Caco-2 (cell line): Measurements from ENCODE around the gene SYNGR1. TPM values are rescaled to one million over a fixed set of nuclear protein-coding genes. Genes with fewer than 3 reads are reported as not detected.

Source experiments
- BruUV-seq: library from RNA; stranded (reverse); fragments of 400-500 nt; replicated peaks from 2 replicates; lab custom pipeline; 2021; lab: Mats Ljungman, UMichigan
- CTCF ChIA-PET: fragments of 300-600 bp; sonication (Branson Sonifier 250); formaldehyde crosslinking; loops from one replicate; lab custom pipeline; 2022; ENCODE audit warnings: antibody characterized with exemption; lab: Charles Lee
- POLR2A ChIA-PET: fragments of 300-600 bp; sonication (Branson Sonifier 250); formaldehyde crosslinking; loops from one replicate; lab custom pipeline; 2022; ENCODE audit warnings: antibody characterized with exemption; lab: Charles Lee
- DNase-seq, 2 experiments: peaks; one replicate each; pipeline versions ENCODE4 v3.0.0 to v3.0.0-alpha.2; 2020 to 2022
- H3K27me3 ChIP-seq: replicated peaks from 2 replicates; pipeline ENCODE4 v1.6.0; 2011; ENCODE audit warnings: low read length; ENCODE audit not compliant: control insufficient read depth, insufficient read depth
- H3K36me3 ChIP-seq: 2 replicates; pipeline ENCODE4 v1.5.1; 2011; ENCODE audit warnings: low read length; ENCODE audit not compliant: control insufficient read depth, insufficient read depth
- H3K4me1 ChIP-seq: fragments of 250-450 bp; sonication (Bioruptor Pico); 2 replicates; pipeline ENCODE4 v1.5.1; 2020; ENCODE audit warnings: mild to moderate bottlenecking
- H3K4me3 ChIP-seq: 2 replicates; pipeline ENCODE4 v1.5.1; 2011; ENCODE audit warnings: low read depth, mild to moderate bottlenecking, control low read depth, low read length
- H3K9me3 ChIP-seq: fragments of 250-450 bp; sonication (Bioruptor Pico); 2 replicates; pipeline ENCODE4 v1.5.1; 2020; ENCODE audit warnings: mild to moderate bottlenecking, moderate library complexity
- H3K27ac Mint-ChIP-seq: one replicate; pipeline ENCODE4 v1.8.0; 2022; ENCODE audit warnings: mixed read lengths; ENCODE audit not compliant: unreplicated experiment
- H3K27me3 Mint-ChIP-seq: one replicate; pipeline ENCODE4 v1.8.0; 2022; ENCODE audit warnings: mixed read lengths; ENCODE audit not compliant: insufficient read depth, unreplicated experiment
- H3K36me3 Mint-ChIP-seq: one replicate; pipeline ENCODE4 v1.8.0; 2022; ENCODE audit warnings: mild to moderate bottlenecking, mixed read lengths; ENCODE audit not compliant: insufficient read depth, unreplicated experiment
- H3K4me1 Mint-ChIP-seq: one replicate; pipeline ENCODE4 v1.8.0; 2022; ENCODE audit warnings: low read depth, mixed read lengths; ENCODE audit not compliant: unreplicated experiment
- H3K4me3 Mint-ChIP-seq: one replicate; pipeline ENCODE4 v1.8.0; 2022; ENCODE audit warnings: mild to moderate bottlenecking, moderate library complexity, mixed read lengths; ENCODE audit not compliant: unreplicated experiment
- H3K9me3 Mint-ChIP-seq: one replicate; pipeline ENCODE4 v1.8.0; 2022; ENCODE audit warnings: mixed read lengths; ENCODE audit not compliant: unreplicated experiment
- intact Hi-C: fragments of 100-400 bp; cut with micrococcal nuclease; formaldehyde crosslinking; loops from one replicate; pipeline ENCODE4 v1.10.0; 2022; ENCODE audit not compliant: unreplicated experiment
- total RNA-seq: library from RNA; stranded (reverse); gene quantifications from 2 replicates; pipeline ENCODE4 v1.2.3, GENCODE V29; 2022
- TF ChIP-seq, protein P1 (sequence below), 2 experiments: fragments of 200-600 bp in 1 of 2; IDR thresholded peaks; 1 replicate in 1 of 2; 2 replicates in 1 of 2; pipeline versions ENCODE4 v1.5.1 to v1.8.0; 2011 to 2022; ENCODE audit warnings: antibody characterized with exemption in 1 of 2, control low read depth in 1 of 2, inconsistent platforms in 1 of 2, low read depth in 1 of 2, low read length in 1 of 2, mild to moderate bottlenecking in 1 of 2, moderate library complexity in 1 of 2; ENCODE audit not compliant: insufficient read depth in 1 of 2, severe bottlenecking in 1 of 2, unreplicated experiment in 1 of 2

Gene SYNGR1
- total RNA-seq, 1 experiment from 2014 or later = 20.2 TPM

DNA sequence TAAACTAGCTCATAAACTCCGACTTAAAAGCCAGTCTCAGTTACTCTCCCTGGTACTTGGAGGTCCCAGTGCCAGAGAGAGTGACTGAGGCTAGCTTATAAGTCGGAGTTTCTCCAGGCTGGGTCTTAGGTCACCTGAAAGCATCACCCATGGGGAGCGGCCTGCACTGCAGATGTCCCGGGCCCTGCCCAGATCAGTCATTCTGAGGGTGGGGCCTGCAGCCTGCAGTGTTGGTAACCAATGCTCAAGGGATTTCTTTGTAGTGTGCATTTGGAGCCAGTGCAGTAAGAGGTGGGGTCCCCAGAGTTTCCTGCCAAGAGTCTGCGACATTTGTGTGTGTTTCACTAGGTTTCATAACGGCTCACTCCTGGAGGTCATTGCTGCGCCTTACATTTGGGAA lies 64.6 kb downstream of the SYNGR1 start:
- H3K9me3 ChIP-seq = no peaks in the 10 kb centered on the region
- POLR2A ChIA-PET = no interaction called here
- peaks cover 4% of the 10 kb centered on the region for H3K36me3 Mint-ChIP-seq
- H3K4me1 Mint-ChIP-seq = no peaks in the 10 kb centered on the region
- no peak overlapping the region for H3K27ac Mint-ChIP-seq
- intact Hi-C loops = no loop called here
- BruUV-seq = no TSS peak
- no peak overlapping the region for H3K4me3 ChIP-seq
- H3K4me1 ChIP-seq = no peaks in the 10 kb centered on the region
- no peaks in the 10 kb centered on the region for H3K27me3 Mint-ChIP-seq
- TF ChIP-seq, protein P1, sequence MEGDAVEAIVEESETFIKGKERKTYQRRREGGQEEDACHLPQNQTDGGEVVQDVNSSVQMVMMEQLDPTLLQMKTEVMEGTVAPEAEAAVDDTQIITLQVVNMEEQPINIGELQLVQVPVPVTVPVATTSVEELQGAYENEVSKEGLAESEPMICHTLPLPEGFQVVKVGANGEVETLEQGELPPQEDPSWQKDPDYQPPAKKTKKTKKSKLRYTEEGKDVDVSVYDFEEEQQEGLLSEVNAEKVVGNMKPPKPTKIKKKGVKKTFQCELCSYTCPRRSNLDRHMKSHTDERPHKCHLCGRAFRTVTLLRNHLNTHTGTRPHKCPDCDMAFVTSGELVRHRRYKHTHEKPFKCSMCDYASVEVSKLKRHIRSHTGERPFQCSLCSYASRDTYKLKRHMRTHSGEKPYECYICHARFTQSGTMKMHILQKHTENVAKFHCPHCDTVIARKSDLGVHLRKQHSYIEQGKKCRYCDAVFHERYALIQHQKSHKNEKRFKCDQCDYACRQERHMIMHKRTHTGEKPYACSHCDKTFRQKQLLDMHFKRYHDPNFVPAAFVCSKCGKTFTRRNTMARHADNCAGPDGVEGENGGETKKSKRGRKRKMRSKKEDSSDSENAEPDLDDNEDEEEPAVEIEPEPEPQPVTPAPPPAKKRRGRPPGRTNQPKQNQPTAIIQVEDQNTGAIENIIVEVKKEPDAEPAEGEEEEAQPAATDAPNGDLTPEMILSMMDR (IDR thresholded peaks at IDR 0.05; ENCODE audit: insufficient read depth in 1 of 2, low read depth in 1 of 2, low read length in 1 of 2, severe bottlenecking in 1 of 2, unreplicated experiment in 1 of 2) = no peak
- no peak for DNase-seq
- CTCF ChIA-PET = interaction anchor here (1.3 kb wide), 1 partner anchor 15 kb away, joined by 4 read pairs; the partner anchor contains the start of gene TAB1
- peaks cover 1% of the 10 kb centered on the region; the same call in 1 of the 2 replicates for H3K36me3 ChIP-seq
- no peaks in the 10 kb centered on the region for H3K9me3 Mint-ChIP-seq
- no peaks in the 10 kb centered on the region for H3K27me3 ChIP-seq
- no peak overlapping the region for H3K4me3 Mint-ChIP-seq

DNA sequence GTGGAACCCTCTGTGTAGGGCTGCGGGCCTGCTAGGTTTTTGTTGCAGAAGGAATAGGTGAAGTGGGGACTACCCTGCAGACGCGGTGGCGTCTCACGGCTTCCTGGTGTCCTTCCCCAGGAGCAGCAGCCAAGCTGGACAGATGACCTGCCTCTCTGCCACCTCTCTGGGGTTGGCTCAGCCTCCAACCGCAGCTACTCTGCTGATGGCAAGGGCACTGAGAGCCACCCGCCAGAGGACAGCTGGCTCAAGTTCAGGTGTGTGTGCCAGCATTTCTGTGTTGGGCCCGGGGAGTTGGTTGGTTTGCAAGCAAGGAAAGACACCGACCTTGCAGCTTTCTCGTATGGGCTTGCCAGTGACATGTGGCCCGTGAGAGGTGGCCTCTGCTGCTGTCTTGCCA lies 65.1 kb downstream of the SYNGR1 start:
- TF ChIP-seq, protein P1 (IDR thresholded peaks at IDR 0.05; ENCODE audit: insufficient read depth in 1 of 2, low read depth in 1 of 2, low read length in 1 of 2, severe bottlenecking in 1 of 2, unreplicated experiment in 1 of 2) = no peak
- H3K4me1 Mint-ChIP-seq = no peaks in the 10 kb centered on the region
- no peaks in the 10 kb centered on the region for H3K9me3 Mint-ChIP-seq
- ChIA-PET CTCF (interaction anchor here (1.3 kb wide), 1 partner anchor 15 kb away, joined by 4 read pairs; the partner anchor contains the start of gene TAB1), POLR2A (no interaction called here)
- no peak for DNase-seq
- no peak overlapping the region for H3K4me3 Mint-ChIP-seq
- BruUV-seq = no TSS peak
- no peaks in the 10 kb centered on the region for H3K27me3 ChIP-seq
- no peaks in the 10 kb centered on the region for H3K9me3 ChIP-seq
- H3K27me3 Mint-ChIP-seq = no peaks in the 10 kb centered on the region
- H3K36me3 ChIP-seq = peaks cover 1% of the 10 kb centered on the region; the same call in 1 of the 2 replicates
- H3K36me3 Mint-ChIP-seq = no peaks in the 10 kb centered on the region
- H3K4me3 ChIP-seq = no peak overlapping the region
- no peak overlapping the region for H3K27ac Mint-ChIP-seq
- intact Hi-C loops = no loop called here
- H3K4me1 ChIP-seq = no peaks in the 10 kb centered on the region

DNA sequence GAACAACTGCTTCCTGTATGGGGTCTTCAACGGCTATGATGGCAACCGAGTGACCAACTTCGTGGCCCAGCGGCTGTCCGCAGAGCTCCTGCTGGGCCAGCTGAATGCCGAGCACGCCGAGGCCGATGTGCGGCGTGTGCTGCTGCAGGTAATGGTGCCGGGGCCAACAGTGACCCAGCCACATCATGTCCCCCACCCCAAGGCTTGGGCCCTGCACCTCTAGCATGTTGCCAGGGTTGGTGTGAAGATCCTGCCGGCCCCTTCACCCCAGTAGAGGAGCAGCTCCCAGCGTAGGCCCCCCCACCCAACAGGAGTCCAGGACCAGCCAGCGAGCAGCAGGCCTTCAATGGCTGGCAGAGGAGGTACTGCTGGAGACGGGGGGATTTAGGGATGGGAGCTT lies 65.7 kb downstream of the SYNGR1 start:
- CTCF ChIA-PET = interaction anchor here (1.3 kb wide), 1 partner anchor 16 kb away, joined by 4 read pairs; the partner anchor contains the start of gene TAB1
- Histone ChIP-seq H3K4me1 (no peaks in the 10 kb centered on the region), H3K27me3 (no peaks in the 10 kb centered on the region), H3K4me3 (no peak overlapping the region), H3K36me3 (peaks cover 1% of the 10 kb centered on the region; the same call in 1 of the 2 replicates), H3K9me3 (no peaks in the 10 kb centered on the region)
- POLR2A ChIA-PET = interaction anchor here (0.6 kb wide), 1 partner anchor 1359 kb away, joined by 4 read pairs; no protein-coding TSS in a partner anchor
- Mint-ChIP-seq H3K36me3 (no peaks in the 10 kb centered on the region), H3K27me3 (no peaks in the 10 kb centered on the region), H3K9me3 (no peaks in the 10 kb centered on the region), H3K4me1 (no peaks in the 10 kb centered on the region), H3K27ac (no peak overlapping the region), H3K4me3 (no peak overlapping the region)
- intact Hi-C loops = no loop called here
- TF ChIP-seq, protein P1 (IDR thresholded peaks at IDR 0.05; ENCODE audit: insufficient read depth in 1 of 2, low read depth in 1 of 2, low read length in 1 of 2, severe bottlenecking in 1 of 2, unreplicated experiment in 1 of 2) = no peak
- DNase-seq = no peak
- no TSS peak for BruUV-seq
